Fibroblast of lung (primary cell): ENCODE measurements around the gene CLIC5.

Experiments used
- EZH2 ChIP-seq: IDR thresholded peaks from 2 replicates; pipeline ENCODE4 v1.5.1; 2012; ENCODE audit warnings: low read length, control low read depth, mild to moderate bottlenecking; ENCODE audit errors: missing control alignments
- TF ChIP-seq, protein P1 (sequence below), 2 donors: IDR thresholded peaks in 1 of 2; conservative IDR thresholded peaks in 1 of 2; 1 replicate in 1 of 2; 2 replicates in 1 of 2; pipeline ENCODE4 v1.5.1; 2011 to 2012; ENCODE audit warnings: low read length in 2 of 2, control low read depth in 1 of 2, inconsistent platforms in 1 of 2, low read depth in 1 of 2, mild to moderate bottlenecking in 1 of 2

- no peak for TF ChIP-seq EZH2
- TF ChIP-seq, protein P1, sequence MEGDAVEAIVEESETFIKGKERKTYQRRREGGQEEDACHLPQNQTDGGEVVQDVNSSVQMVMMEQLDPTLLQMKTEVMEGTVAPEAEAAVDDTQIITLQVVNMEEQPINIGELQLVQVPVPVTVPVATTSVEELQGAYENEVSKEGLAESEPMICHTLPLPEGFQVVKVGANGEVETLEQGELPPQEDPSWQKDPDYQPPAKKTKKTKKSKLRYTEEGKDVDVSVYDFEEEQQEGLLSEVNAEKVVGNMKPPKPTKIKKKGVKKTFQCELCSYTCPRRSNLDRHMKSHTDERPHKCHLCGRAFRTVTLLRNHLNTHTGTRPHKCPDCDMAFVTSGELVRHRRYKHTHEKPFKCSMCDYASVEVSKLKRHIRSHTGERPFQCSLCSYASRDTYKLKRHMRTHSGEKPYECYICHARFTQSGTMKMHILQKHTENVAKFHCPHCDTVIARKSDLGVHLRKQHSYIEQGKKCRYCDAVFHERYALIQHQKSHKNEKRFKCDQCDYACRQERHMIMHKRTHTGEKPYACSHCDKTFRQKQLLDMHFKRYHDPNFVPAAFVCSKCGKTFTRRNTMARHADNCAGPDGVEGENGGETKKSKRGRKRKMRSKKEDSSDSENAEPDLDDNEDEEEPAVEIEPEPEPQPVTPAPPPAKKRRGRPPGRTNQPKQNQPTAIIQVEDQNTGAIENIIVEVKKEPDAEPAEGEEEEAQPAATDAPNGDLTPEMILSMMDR (conservative IDR thresholded peaks at IDR 0.05 in 1 of 2, IDR thresholded peaks at IDR 0.05 in 1 of 2; ENCODE audit: low read depth in 1 of 2, low read length in 2 of 2): no peak
These were observed 37.6 kb upstream of the CLIC5 start for GRCh38 chr6:46053039-46053933.
